WTC11 (cell line): ENCODE data around the gene CERS5. TPM values are rescaled to one million over a fixed set of nuclear protein-coding genes. Genes with fewer than 3 reads are reported as not detected.

Experiments
- ATAC-seq: fragments of 200-7000 bp; cut with Tn5 transposase; 2 replicates; pipeline ENCODE4 v1.10.0; 2021; ENCODE audit warnings: mild to moderate bottlenecking, moderate library complexity
- CTCF ChIA-PET: fragments of 300-600 bp; sonication (Branson Sonifier 250); formaldehyde crosslinking; loops from one replicate; lab custom pipeline; 2021; ENCODE audit warnings: antibody characterized with exemption; lab: Charles Lee
- POLR2A ChIA-PET: fragments of 350-600 bp; sonication (Branson Sonifier 250); formaldehyde crosslinking; loops from one replicate; lab custom pipeline; 2021; ENCODE audit warnings: antibody characterized with exemption; lab: Charles Lee
- DNase-seq: peaks from one replicate; pipeline ENCODE4 v3.0.0; 2021; ENCODE audit warnings: low spot score
- H3K27ac Mint-ChIP-seq: 2 replicates; pipeline ENCODE4 v1.8.0; 2021; ENCODE audit warnings: mixed read lengths
- H3K27me3 Mint-ChIP-seq: 2 replicates; pipeline ENCODE4 v1.8.0; 2021; ENCODE audit warnings: low read depth, mild to moderate bottlenecking, moderate library complexity, mixed read lengths
- H3K36me3 Mint-ChIP-seq: 2 replicates; pipeline ENCODE4 v1.8.0; 2021; ENCODE audit warnings: mixed read lengths
- H3K4me1 Mint-ChIP-seq: 2 replicates; pipeline ENCODE4 v1.8.0; 2022; ENCODE audit warnings: mixed read lengths
- H3K4me3 Mint-ChIP-seq: 2 replicates; pipeline ENCODE4 v1.8.0; 2021; ENCODE audit warnings: mild to moderate bottlenecking, moderate library complexity, mixed read lengths
- H3K9me3 Mint-ChIP-seq: 2 replicates; pipeline ENCODE4 v1.8.0; 2021; ENCODE audit warnings: mixed read lengths
- ATF1 ChIP-seq: sonication (generic); formaldehyde crosslinking; IDR thresholded peaks from 2 replicates; pipeline ENCODE4 v1.8.1; 2023; ENCODE audit warnings: mild to moderate bottlenecking, moderate library complexity, missing genetic modification reagents
- CREM ChIP-seq: sonication (generic); formaldehyde crosslinking; IDR thresholded peaks from 2 replicates; pipeline ENCODE4 v1.8.1; 2022; ENCODE audit warnings: mild to moderate bottlenecking, missing genetic modification reagents, moderate library complexity
- ESRRA ChIP-seq: sonication (generic); formaldehyde crosslinking; IDR thresholded peaks from 2 replicates; pipeline ENCODE4 v1.8.1; 2022; ENCODE audit warnings: mild to moderate bottlenecking, missing genetic modification reagents, borderline replicate concordance
- ETV6 ChIP-seq: sonication (generic); formaldehyde crosslinking; IDR thresholded peaks from 2 replicates; pipeline ENCODE4 v1.8.1; 2022; ENCODE audit warnings: mild to moderate bottlenecking, missing genetic modification reagents
- FOXJ3 ChIP-seq: sonication (generic); formaldehyde crosslinking; IDR thresholded peaks from 2 replicates; pipeline ENCODE4 v1.9.0; 2021; ENCODE audit warnings: missing genetic modification reagents, mild to moderate bottlenecking, borderline replicate concordance
- GRHL2 ChIP-seq: fragments of 250-450 bp; sonication (Bioruptor Pico); IDR thresholded peaks from 2 replicates; pipeline ENCODE4 v1.8.0; 2022; ENCODE audit warnings: mild to moderate bottlenecking, moderate library complexity; ENCODE audit not compliant: insufficient replicate concordance, severe bottlenecking
- HMGA2 ChIP-seq: fragments of 250-450 bp; sonication (Bioruptor Pico); IDR thresholded peaks from 2 replicates; pipeline ENCODE4 v1.4.0; 2021; ENCODE audit warnings: mild to moderate bottlenecking, moderate library complexity
- JUN ChIP-seq: sonication (generic); formaldehyde crosslinking; IDR thresholded peaks from 2 replicates; pipeline ENCODE4 v1.8.0; 2023; ENCODE audit warnings: mild to moderate bottlenecking, missing genetic modification reagents
- NFE2L1 ChIP-seq: sonication (generic); formaldehyde crosslinking; IDR thresholded peaks from 2 replicates; pipeline ENCODE4 v1.8.1; 2023; ENCODE audit warnings: missing genetic modification reagents
- NR3C1 ChIP-seq: sonication (generic); formaldehyde crosslinking; conservative IDR thresholded peaks from 2 replicates; pipeline ENCODE4 v1.8.1; 2023; ENCODE audit warnings: low read depth, mild to moderate bottlenecking, missing genetic modification reagents
- PRDM15 ChIP-seq: sonication (generic); formaldehyde crosslinking; IDR thresholded peaks from 2 replicates; pipeline ENCODE4 v1.8.0; 2022; ENCODE audit warnings: missing genetic modification reagents
- RELA ChIP-seq: sonication (generic); formaldehyde crosslinking; IDR thresholded peaks from 2 replicates; pipeline ENCODE4 v1.8.1; 2022; ENCODE audit warnings: missing genetic modification reagents, mild to moderate bottlenecking, borderline replicate concordance
- RORB ChIP-seq: fragments of 250-450 bp; sonication (Bioruptor Pico); IDR thresholded peaks from 2 replicates; pipeline ENCODE4 v1.9.0; 2021; ENCODE audit warnings: mild to moderate bottlenecking
- SP1 ChIP-seq: sonication (generic); formaldehyde crosslinking; conservative IDR thresholded peaks from 2 replicates; pipeline ENCODE4 v1.8.1; 2022; ENCODE audit warnings: missing genetic modification reagents
- TEAD4 ChIP-seq: sonication (generic); formaldehyde crosslinking; IDR thresholded peaks from 2 replicates; pipeline ENCODE4 v1.8.0; 2022; ENCODE audit warnings: mild to moderate bottlenecking, missing genetic modification reagents
- ZNF232 ChIP-seq: sonication (generic); formaldehyde crosslinking; IDR thresholded peaks from 2 replicates; pipeline ENCODE4 v1.8.0; 2022; ENCODE audit warnings: mild to moderate bottlenecking, missing genetic modification reagents
- ZNF317 ChIP-seq: sonication (generic); formaldehyde crosslinking; IDR thresholded peaks from 2 replicates; pipeline ENCODE4 v1.8.1; 2023; ENCODE audit warnings: low read depth, mild to moderate bottlenecking, moderate library complexity, missing genetic modification reagents, borderline replicate concordance
- total RNA-seq: library from RNA; stranded (reverse); gene quantifications from 3 replicates; pipeline ENCODE4 v1.2.3, GENCODE V29; 2021
- TF ChIP-seq, protein P1 (sequence below): sonication (generic); formaldehyde crosslinking; IDR thresholded peaks from 2 replicates; pipeline ENCODE4 v1.8.1; 2023; ENCODE audit warnings: mild to moderate bottlenecking, missing genetic modification reagents
- TF ChIP-seq, protein P2 (sequence below): sonication (generic); formaldehyde crosslinking; IDR thresholded peaks from 2 replicates; pipeline ENCODE4 v1.8.0; 2023; ENCODE audit warnings: mild to moderate bottlenecking, missing genetic modification reagents
- TF ChIP-seq, protein P3 (sequence below): sonication (generic); formaldehyde crosslinking; IDR thresholded peaks from 2 replicates; pipeline ENCODE4 v1.8.0; 2022; ENCODE audit warnings: mild to moderate bottlenecking, missing genetic modification reagents

CERS5 gene
- total RNA-seq, 1 experiment from 2014 or later: 55.8 TPM

- ChIA-PET CTCF (interaction anchor here (1.6 kb wide), 1 partner anchor 12 kb away, joined by 6 read pairs; the partner anchor contains the start of gene COX14), POLR2A (no interaction called here)
- no peaks in the 10 kb centered on the region for H3K27me3 Mint-ChIP-seq
- no peaks in the 10 kb centered on the region for H3K9me3 Mint-ChIP-seq
- H3K4me3 Mint-ChIP-seq: no peak overlapping the region
- H3K36me3 Mint-ChIP-seq: no peaks in the 10 kb centered on the region
- DNase-seq (no peak), ATAC-seq (no peak)
- H3K27ac Mint-ChIP-seq: 0 out of 2 replicates have a peak overlapping the region, but pooled peaks have one; percentile 34
- H3K4me1 Mint-ChIP-seq: no peaks in the 10 kb centered on the region
- no peak for TF ChIP-seq CREM (CRISPR knock-in tag)
These were observed 44.0 kb downstream of the CERS5 start for GRCh38 chr12:50123203-50123602.

GRCh38 chr12:50121641-50122040, 45.5 kb downstream of the CERS5 start:
- no peak overlapping the region for H3K4me3 Mint-ChIP-seq
- no peaks in the 10 kb centered on the region for H3K36me3 Mint-ChIP-seq
- H3K4me1 Mint-ChIP-seq: no peaks in the 10 kb centered on the region
- ChIA-PET CTCF (interaction anchor here (2.3 kb wide), 1 partner anchor 10 kb away, joined by 22 read pairs; the partner anchor contains the start of gene COX14), POLR2A (interaction anchor here (1.7 kb wide), 1 partner anchor 10 kb away, joined by 4 read pairs; the partner anchor contains the start of gene COX14)
- no peaks in the 10 kb centered on the region for H3K27me3 Mint-ChIP-seq
- no peaks in the 10 kb centered on the region for H3K9me3 Mint-ChIP-seq
- ATAC-seq (no peak), DNase-seq (no peak)
- H3K27ac Mint-ChIP-seq: no peak overlapping the region
- TF ChIP-seq ZNF232 (CRISPR knock-in tag) (no peak), ATF1 (CRISPR knock-in tag) (no peak), ESRRA (CRISPR knock-in tag) (no peak), PRDM15 (CRISPR knock-in tag) (no peak), GRHL2 (CRISPR knock-in tag) (no peak), NR3C1 (CRISPR knock-in tag) (no peak), NFE2L1 (CRISPR knock-in tag) (no peak), RELA (CRISPR knock-in tag) (no peak), RORB (CRISPR knock-in tag) (no peak), CREM (CRISPR knock-in tag) (no peak), ZNF317 (CRISPR knock-in tag) (no peak), SP1 (CRISPR knock-in tag) (no peak), FOXJ3 (CRISPR knock-in tag) (no peak)

GRCh38 chr12:50120953-50121352, 46.2 kb downstream of the CERS5 start:
- Mint-ChIP-seq H3K4me1 (no peaks in the 10 kb centered on the region), H3K27me3 (no peaks in the 10 kb centered on the region)
- no peak for DNase-seq
- POLR2A ChIA-PET: interaction anchor here (1.7 kb wide), 1 partner anchor 9 kb away, joined by 4 read pairs; the partner anchor contains the start of gene COX14
- TF ChIP-seq JUN: no peak
- TF ChIP-seq, all 79 proteins: peak for 0
- no peak for ATAC-seq
- H3K9me3 Mint-ChIP-seq: no peaks in the 10 kb centered on the region
- H3K36me3 Mint-ChIP-seq: no peaks in the 10 kb centered on the region
- no peak overlapping the region for H3K4me3 Mint-ChIP-seq
- no peak overlapping the region for H3K27ac Mint-ChIP-seq
- CTCF ChIA-PET: interaction anchor here (0.7 to 2.3 kb wide), 2 partner anchors 9 to 193 kb away, joined by 3 to 22 read pairs; partner anchors contain the start of gene COX14

GRCh38 chr12:50120521-50120920, 46.6 kb downstream of the CERS5 start:
- ChIA-PET POLR2A (interaction anchor here (1.7 kb wide), 1 partner anchor 9 kb away, joined by 4 read pairs; the partner anchor contains the start of gene COX14), CTCF (interaction anchor here (0.7 to 2.3 kb wide), 2 partner anchors 9 to 194 kb away, joined by 3 to 22 read pairs; partner anchors contain the start of gene COX14)
- H3K36me3 Mint-ChIP-seq: no peaks in the 10 kb centered on the region
- no peak for DNase-seq
- H3K27me3 Mint-ChIP-seq: no peaks in the 10 kb centered on the region
- H3K9me3 Mint-ChIP-seq: no peaks in the 10 kb centered on the region
- H3K4me1 Mint-ChIP-seq: no peaks in the 10 kb centered on the region
- H3K4me3 Mint-ChIP-seq: no peak overlapping the region
- no peak for ATAC-seq
- 0 out of 2 replicates have a peak overlapping the region, but pooled peaks have one; percentile 4 for H3K27ac Mint-ChIP-seq
- TF ChIP-seq, protein P1, sequence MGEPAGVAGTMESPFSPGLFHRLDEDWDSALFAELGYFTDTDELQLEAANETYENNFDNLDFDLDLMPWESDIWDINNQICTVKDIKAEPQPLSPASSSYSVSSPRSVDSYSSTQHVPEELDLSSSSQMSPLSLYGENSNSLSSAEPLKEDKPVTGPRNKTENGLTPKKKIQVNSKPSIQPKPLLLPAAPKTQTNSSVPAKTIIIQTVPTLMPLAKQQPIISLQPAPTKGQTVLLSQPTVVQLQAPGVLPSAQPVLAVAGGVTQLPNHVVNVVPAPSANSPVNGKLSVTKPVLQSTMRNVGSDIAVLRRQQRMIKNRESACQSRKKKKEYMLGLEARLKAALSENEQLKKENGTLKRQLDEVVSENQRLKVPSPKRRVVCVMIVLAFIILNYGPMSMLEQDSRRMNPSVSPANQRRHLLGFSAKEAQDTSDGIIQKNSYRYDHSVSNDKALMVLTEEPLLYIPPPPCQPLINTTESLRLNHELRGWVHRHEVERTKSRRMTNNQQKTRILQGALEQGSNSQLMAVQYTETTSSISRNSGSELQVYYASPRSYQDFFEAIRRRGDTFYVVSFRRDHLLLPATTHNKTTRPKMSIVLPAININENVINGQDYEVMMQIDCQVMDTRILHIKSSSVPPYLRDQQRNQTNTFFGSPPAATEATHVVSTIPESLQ (CRISPR knock-in tag): no peak
- TF ChIP-seq HMGA2 (CRISPR knock-in tag) (no peak), SP1 (CRISPR knock-in tag) (no peak), TEAD4 (CRISPR knock-in tag) (no peak), ETV6 (CRISPR knock-in tag) (no peak)
- TF ChIP-seq, protein P2, sequence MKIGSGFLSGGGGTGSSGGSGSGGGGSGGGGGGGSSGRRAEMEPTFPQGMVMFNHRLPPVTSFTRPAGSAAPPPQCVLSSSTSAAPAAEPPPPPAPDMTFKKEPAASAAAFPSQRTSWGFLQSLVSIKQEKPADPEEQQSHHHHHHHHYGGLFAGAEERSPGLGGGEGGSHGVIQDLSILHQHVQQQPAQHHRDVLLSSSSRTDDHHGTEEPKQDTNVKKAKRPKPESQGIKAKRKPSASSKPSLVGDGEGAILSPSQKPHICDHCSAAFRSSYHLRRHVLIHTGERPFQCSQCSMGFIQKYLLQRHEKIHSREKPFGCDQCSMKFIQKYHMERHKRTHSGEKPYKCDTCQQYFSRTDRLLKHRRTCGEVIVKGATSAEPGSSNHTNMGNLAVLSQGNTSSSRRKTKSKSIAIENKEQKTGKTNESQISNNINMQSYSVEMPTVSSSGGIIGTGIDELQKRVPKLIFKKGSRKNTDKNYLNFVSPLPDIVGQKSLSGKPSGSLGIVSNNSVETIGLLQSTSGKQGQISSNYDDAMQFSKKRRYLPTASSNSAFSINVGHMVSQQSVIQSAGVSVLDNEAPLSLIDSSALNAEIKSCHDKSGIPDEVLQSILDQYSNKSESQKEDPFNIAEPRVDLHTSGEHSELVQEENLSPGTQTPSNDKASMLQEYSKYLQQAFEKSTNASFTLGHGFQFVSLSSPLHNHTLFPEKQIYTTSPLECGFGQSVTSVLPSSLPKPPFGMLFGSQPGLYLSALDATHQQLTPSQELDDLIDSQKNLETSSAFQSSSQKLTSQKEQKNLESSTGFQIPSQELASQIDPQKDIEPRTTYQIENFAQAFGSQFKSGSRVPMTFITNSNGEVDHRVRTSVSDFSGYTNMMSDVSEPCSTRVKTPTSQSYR (CRISPR knock-in tag): no peak
- TF ChIP-seq, protein P3, sequence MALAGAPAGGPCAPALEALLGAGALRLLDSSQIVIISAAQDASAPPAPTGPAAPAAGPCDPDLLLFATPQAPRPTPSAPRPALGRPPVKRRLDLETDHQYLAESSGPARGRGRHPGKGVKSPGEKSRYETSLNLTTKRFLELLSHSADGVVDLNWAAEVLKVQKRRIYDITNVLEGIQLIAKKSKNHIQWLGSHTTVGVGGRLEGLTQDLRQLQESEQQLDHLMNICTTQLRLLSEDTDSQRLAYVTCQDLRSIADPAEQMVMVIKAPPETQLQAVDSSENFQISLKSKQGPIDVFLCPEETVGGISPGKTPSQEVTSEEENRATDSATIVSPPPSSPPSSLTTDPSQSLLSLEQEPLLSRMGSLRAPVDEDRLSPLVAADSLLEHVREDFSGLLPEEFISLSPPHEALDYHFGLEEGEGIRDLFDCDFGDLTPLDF: no peak
